T-helper 1 cell treated with Interleukin-12 subunit alpha and Interleukin-12 subunit beta and Interleukin-4 antibody, amounts not matched to agents 30 μg/mL and 1 μg/mL, for 36 hours (primary cell): Measurements from ENCODE around the gene VPS25.
"Not testable (repeated sequence)": the region's sequence is repeated elsewhere in the genome, so short reads cannot be mapped to it uniquely, and the experiment has no call there.

Experiments used
- H3K27ac Mint-ChIP-seq: one replicate; pipeline ENCODE4 v1.8.0; 2021; ENCODE audit warnings: mild to moderate bottlenecking, mixed read lengths
- H3K27me3 Mint-ChIP-seq: one replicate; pipeline ENCODE4 v1.8.0; 2021; ENCODE audit warnings: low read depth, mixed read lengths
- H3K36me3 Mint-ChIP-seq: one replicate; pipeline ENCODE4 v1.8.0; 2021; ENCODE audit warnings: low read depth, mixed read lengths
- H3K4me1 Mint-ChIP-seq: one replicate; pipeline ENCODE4 v1.8.0; 2021; ENCODE audit warnings: low read depth, mixed read lengths
- H3K4me3 Mint-ChIP-seq: one replicate; pipeline ENCODE4 v1.8.0; 2021; ENCODE audit warnings: mild to moderate bottlenecking, moderate library complexity, mixed read lengths
- H3K9me3 Mint-ChIP-seq: one replicate; pipeline ENCODE4 v1.8.0; 2021; ENCODE audit warnings: mixed read lengths

VPS25 gene

DNA sequence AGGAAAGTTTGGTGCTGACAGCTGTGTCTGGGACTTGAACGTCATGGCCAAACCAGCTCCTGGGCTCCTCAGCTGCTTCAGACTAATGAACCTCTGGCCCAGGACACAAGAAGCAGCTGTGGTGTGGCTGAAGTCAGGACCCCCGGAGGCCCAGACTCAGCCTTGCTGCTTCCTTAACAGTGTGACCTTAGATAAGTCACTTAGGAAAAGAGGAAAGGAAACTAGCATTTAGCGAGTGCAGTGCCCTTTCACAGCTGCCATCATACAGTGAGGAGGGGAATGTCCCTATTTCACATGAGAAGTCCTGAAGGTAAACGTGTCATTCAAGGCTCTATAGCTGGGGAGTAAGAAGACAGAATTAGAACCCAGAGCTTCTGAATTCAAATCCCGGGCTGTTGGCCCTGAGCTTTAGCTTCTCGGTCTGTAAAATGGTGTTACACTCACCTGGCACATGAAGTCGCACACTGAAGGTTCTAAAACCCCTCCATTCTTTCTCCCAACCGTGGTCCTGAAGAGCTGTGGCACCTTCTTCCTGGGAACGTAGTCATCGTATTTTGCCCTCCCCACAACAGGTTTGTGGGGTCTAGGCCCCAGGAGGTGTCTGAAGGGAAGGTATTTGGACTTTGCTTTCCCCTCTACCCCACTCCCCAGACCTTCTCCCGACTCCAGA lies 13.1 kb upstream of the VPS25 start:
- Mint-ChIP-seq H3K4me3 (peak overlapping the region; percentile 31), H3K36me3 (no peaks in the 10 kb centered on the region), H3K4me1 (peaks cover 3% of the 10 kb centered on the region), H3K27me3 (peaks cover 66% of the 10 kb centered on the region), H3K9me3 (no peaks in the 10 kb centered on the region), H3K27ac (no peak overlapping the region)

DNA sequence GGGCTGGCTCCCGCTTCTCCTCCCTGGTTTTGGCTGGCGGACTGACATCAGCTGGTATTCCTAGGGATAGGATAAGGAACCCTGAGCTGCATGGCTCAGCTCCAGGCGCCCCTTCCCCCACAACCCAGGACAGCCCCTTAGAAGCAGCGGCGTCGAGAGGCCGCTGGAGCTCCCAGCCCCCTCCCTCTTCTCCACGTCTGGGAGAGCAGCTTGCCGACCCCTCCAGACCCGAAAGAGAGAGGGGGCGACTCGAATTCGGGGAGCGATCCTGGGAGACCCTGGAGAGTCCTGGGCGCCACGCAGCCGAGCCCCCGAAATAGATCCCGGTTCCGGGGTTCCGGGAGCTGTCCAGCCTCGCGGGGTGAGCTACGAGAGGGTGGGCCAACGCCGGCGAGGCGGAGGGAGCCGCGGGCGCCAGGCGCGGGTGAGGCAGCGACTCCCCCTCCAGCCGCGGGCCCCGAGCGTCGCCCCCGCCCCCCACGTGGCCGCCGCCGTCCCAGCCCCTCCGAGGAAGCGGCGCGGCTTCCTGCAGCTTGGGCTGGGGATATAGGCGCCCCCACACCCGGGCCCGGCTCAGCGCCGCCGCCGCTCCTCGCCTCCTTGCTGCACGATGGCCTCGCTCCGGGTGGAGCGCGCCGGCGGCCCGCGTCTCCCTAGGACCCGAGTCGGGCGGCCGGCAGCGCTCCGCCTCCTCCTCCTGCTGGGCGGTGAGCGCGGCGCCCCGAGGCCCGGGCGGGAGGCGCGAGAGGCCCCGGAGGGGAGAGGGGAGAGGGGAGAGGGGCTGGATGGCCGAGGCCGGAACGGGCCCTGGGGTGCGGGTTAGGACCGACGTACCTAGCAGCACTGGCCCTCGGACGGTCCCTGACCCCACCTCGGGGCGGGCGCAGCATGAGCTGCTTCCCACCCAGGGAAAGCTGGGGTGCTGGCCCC lies 12.3 kb upstream of the VPS25 start, which contains the start of gene RAMP2:
Gene RAMP2, plus strand, starts transcription at position 576 of the 930 bp plus-strand sequence. Its CDS starts 35 bp downstream, at position 611.
- Mint-ChIP-seq H3K27me3 (peaks cover 67% of the 10 kb centered on the region), H3K9me3 (no peaks in the 10 kb centered on the region), H3K36me3 (no peaks in the 10 kb centered on the region), H3K27ac (no peak within 1 kb of the TSS), H3K4me1 (peaks cover 3% of the 10 kb centered on the region), H3K4me3 (peak within 1 kb of the TSS; percentile 31)

DNA sequence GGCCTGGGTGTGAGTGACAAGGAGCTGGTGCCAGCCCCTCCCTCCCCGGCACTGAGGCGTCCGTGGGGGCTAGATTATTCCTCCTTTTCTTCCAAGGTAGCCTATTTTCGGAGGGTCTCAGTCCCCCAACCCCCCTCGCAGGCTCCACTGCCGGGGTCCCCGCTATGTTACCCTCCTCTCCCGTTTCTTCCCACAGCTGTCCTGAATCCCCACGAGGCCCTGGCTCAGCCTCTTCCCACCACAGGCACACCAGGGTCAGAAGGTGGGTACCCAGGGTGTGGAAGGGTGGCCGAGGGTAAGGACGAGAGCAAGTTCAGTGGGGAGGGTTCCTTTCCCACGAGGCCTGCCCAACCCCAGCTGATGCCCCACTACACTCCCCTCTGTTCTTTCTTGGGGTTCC lies 11.6 kb upstream of the VPS25 start:
- Mint-ChIP-seq H3K36me3 (no peaks in the 10 kb centered on the region), H3K27ac (no peak overlapping the region), H3K9me3 (no peaks in the 10 kb centered on the region), H3K4me3 (no peak overlapping the region), H3K27me3 (peaks cover 63% of the 10 kb centered on the region), H3K4me1 (peaks cover 3% of the 10 kb centered on the region)

DNA sequence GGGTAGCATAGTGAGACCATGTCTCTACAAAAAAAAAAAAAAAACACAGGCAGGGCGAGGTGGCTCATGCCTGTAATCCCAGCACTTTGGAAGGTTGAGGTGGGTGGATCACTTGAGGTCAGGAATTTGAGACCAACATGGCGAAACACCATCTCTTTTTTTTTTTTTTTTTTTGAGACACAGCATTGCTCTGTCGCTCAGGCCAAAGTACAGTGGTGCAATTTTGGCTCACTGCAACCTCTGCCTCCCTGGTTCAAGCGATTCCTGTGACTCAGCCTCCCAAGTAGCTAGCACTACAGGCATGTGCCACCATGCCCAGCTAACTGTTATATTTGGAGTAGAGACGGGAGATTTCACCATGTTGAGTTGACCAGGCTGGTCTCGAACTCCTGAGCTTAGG lies 7.1 kb upstream of the VPS25 start:
- H3K4me3 Mint-ChIP-seq: no peak overlapping the region
- H3K4me1 Mint-ChIP-seq: peaks cover 3% of the 10 kb centered on the region
- peaks cover 40% of the 10 kb centered on the region for H3K27me3 Mint-ChIP-seq
- no peak overlapping the region for H3K27ac Mint-ChIP-seq
- H3K36me3 Mint-ChIP-seq: no peaks in the 10 kb centered on the region
- no peaks in the 10 kb centered on the region for H3K9me3 Mint-ChIP-seq

DNA sequence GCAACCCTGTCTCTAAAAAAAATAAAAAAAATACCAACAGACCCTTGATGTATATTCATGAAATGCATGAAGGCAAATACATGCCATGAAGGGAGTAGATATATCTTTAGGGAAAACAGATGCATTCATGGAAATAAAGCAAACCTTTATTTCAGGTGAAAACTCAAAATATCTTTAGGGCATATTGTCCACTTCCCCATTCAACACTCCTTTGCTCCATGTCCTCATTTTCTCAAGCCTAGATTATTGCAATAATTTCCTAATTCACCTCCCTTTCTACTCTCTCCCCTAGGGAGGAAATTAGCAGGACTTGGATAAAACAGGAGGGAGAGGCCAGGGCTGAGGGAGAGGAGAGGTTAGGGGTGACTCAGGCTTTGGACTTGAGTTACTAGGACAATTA lies 5.7 kb upstream of the VPS25 start:
- H3K4me3 Mint-ChIP-seq: no peak overlapping the region
- no peaks in the 10 kb centered on the region for H3K9me3 Mint-ChIP-seq
- no peak overlapping the region for H3K27ac Mint-ChIP-seq
- H3K36me3 Mint-ChIP-seq: no peaks in the 10 kb centered on the region
- peaks cover 30% of the 10 kb centered on the region for H3K27me3 Mint-ChIP-seq
- H3K4me1 Mint-ChIP-seq: peaks cover 9% of the 10 kb centered on the region

DNA sequence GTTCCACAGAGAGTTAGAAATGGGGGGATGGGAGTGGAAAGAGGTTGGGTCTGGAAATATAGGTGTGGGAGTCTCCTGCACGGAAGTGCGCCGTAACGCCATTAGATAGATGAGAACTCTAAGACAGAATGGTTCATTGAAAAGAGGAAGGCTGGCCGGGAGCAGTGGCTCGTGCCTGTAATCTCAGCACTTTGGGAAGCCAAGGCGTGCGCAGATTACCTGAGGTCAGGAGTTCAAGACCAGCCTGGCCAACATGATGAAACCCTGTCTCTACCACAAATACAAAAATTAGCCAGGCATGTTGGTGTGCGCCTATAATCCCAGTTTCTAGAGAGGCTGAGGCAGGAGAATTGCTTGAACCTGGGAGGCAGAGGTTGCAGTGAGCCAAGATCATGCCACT lies 5.2 kb upstream of the VPS25 start:
- H3K4me1 Mint-ChIP-seq: peaks cover 11% of the 10 kb centered on the region
- H3K27ac Mint-ChIP-seq, H3K9me3 Mint-ChIP-seq, H3K4me3 Mint-ChIP-seq, H3K36me3 Mint-ChIP-seq: not testable (repeated sequence)
- peaks cover 25% of the 10 kb centered on the region for H3K27me3 Mint-ChIP-seq

DNA sequence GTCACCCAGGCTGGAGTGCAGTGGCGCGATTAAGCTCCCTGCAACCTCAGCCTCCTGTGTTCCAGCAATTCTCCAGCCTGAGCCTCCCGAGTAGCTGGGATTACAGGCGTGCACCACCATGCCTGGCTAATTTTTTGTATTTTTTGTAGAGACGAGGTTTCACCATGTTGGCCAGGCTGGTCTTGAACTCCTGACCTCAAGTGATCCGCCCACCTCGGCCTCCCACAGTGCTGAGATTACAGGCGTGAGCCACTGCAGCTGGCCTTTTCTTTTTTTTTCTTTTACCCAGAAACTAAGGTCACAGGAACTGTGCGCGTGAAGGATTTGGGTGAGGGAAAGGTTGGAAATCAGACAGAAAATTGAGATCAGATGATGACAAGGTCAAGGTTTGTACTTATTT lies 3.3 kb upstream of the VPS25 start:
- not testable (repeated sequence) for H3K36me3 Mint-ChIP-seq, H3K27ac Mint-ChIP-seq, H3K4me3 Mint-ChIP-seq, H3K9me3 Mint-ChIP-seq
- H3K4me1 Mint-ChIP-seq: peaks cover 23% of the 10 kb centered on the region
- H3K27me3 Mint-ChIP-seq: peaks cover 17% of the 10 kb centered on the region

DNA sequence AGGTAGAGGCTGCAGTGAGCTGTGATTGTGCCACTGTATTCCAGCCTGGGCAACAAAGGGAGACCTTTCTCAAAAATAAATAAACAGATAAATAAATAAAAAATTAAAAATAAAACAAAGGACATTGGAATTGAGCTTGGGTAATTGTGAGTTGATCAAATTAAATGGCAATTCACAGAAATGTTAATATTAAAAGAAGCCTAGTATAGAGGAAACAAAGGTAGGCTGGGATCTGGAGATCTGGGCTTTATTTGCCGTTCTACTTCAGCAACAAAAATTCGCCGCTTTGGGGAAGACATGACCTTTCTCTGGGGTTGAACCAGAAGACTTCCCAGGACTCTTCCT lies 332 bp upstream of the VPS25 start:
- peaks cover 26% of the 10 kb centered on the region for H3K4me1 Mint-ChIP-seq

DNA sequence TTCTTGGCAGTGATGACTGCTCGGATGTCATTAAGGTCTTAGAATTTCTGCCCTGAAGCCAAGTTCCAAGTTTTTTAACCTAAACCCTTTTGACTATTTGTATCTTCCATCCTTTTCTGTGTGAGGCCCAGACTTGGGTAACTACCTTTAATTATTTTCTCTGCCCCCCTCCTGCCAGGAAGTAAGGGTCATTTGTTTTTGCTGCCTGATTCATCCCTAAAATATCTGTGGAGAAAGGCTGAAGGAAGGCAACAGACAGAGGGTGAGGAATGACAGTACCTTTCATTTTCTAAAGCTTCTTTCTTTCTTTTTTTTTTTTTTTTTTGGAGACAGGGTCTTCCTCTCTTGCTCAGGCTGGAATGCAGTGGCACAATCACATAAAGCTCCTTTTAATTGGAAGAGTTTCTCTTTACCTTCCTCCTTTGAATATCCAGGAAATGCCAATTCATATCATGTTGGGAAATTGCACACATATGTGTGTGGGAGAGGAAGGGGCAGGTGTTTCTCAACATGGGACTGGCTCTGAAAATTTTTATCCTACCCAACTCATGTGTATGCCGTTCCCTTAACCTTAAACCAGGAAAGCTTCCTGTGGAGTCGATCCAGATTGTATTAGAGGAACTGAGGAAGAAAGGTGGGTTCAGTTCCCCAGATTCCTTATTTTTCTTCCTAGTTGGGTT lies 957 bp downstream of the VPS25 start:
- Mint-ChIP-seq H3K27me3 (peaks cover 1% of the 10 kb centered on the region), H3K36me3 (peaks cover 32% of the 10 kb centered on the region), H3K27ac (peak overlapping the region; percentile 97), H3K9me3 (no peaks in the 10 kb centered on the region), H3K4me1 (peaks cover 26% of the 10 kb centered on the region), H3K4me3 (peak overlapping the region; percentile 99)

More for the DNA sequence above, 332 bp upstream of the VPS25 start:
- Mint-ChIP-seq H3K4me3 (peak overlapping the region; percentile 99), H3K27ac (peak overlapping the region; percentile 97), H3K9me3 (no peaks in the 10 kb centered on the region), H3K36me3 (peaks cover 22% of the 10 kb centered on the region), H3K27me3 (peaks cover 5% of the 10 kb centered on the region)

DNA sequence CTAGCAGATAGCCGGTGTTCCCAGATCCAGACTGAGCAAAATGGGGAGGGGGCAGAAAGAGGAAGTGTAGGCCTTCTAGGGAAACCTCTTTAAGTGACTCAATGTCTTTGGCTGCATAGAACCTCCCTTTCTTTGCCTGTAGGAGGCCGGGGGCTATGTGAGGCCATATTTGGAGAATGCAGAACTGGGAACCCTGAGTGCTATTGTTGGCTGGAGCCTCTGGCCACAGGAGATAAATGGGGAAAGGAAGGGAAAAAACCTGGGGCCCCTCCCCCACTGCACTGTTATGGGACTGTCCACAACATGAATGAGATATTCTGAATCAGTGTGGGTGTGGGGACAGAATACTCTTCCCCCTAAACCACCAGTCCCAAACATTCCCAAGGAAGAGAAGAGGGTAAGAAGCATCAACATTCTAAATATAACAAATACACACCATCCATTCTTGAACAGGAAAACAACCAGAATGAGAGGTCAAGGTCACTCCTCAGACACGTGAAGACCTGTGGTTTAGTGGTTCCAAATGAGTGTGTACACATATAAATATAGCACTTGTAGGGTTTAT lies 2.4 kb downstream of the VPS25 start:
- peaks cover 39% of the 10 kb centered on the region for H3K36me3 Mint-ChIP-seq

DNA sequence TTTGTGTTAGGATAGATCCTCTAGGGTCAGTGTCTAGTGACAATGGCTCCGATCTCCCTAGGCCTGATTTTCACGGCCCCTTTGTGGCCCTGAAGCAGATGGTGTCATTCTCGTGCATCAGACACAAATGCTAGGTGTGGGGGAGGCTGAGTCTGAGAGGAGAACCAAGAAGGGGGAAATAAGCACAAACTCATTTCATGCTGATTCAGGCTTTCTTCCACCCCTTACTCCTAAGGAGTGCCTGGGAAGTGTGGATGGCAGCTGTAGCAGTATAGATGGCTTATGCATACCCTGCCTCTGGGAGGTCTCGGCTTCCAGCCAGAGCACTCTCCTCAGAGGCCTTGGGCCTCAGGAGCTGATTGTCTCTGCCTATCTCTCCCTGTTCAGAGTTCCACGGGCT lies 5.3 kb downstream of the VPS25 start:
- no peaks in the 10 kb centered on the region for H3K9me3 Mint-ChIP-seq
- no peak overlapping the region for H3K27ac Mint-ChIP-seq
- peaks cover 41% of the 10 kb centered on the region for H3K36me3 Mint-ChIP-seq
- no peak overlapping the region for H3K4me3 Mint-ChIP-seq
- H3K27me3 Mint-ChIP-seq: peaks cover 37% of the 10 kb centered on the region
- peaks cover 22% of the 10 kb centered on the region for H3K4me1 Mint-ChIP-seq

More for the DNA sequence above, 2.4 kb downstream of the VPS25 start:
- no peaks in the 10 kb centered on the region for H3K9me3 Mint-ChIP-seq
- H3K27me3 Mint-ChIP-seq: peaks cover 11% of the 10 kb centered on the region
- no peak overlapping the region for H3K27ac Mint-ChIP-seq
- no peak overlapping the region for H3K4me3 Mint-ChIP-seq
- H3K4me1 Mint-ChIP-seq: peaks cover 26% of the 10 kb centered on the region

DNA sequence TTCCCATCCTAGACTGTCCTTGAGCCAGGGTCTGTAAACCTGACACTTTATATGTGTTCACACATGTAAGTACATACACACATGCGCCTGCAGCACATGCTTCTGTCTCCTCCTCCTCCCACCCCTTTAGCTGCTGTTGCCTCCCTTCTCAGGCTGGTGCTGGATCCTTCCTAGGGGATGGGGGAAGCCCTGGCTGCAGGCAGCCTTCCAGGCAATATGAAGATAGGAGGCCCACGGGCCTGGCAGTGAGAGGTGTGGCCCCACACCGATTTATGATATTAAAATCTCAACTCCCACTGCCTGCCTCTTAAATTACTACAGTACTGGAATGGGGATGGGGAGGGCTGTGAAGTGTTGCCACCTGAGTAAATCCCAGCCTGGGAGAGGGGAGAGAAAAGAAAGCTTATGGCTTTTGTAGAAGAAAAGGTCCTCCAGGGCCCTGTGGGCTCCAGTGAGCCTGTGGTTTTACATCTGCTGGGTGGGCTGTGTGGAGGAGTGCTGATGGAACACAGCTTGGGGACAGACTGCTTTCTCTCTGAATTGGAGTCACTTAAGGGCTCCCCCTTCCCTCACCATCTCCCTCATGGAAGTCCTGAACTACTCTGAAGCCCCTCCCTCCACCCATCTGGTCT lies 6.2 kb downstream of the VPS25 start:
- Mint-ChIP-seq H3K36me3 (peaks cover 37% of the 10 kb centered on the region), H3K27me3 (peaks cover 45% of the 10 kb centered on the region), H3K4me1 (peaks cover 15% of the 10 kb centered on the region), H3K9me3 (no peaks in the 10 kb centered on the region), H3K27ac (no peak overlapping the region), H3K4me3 (no peak overlapping the region)

DNA sequence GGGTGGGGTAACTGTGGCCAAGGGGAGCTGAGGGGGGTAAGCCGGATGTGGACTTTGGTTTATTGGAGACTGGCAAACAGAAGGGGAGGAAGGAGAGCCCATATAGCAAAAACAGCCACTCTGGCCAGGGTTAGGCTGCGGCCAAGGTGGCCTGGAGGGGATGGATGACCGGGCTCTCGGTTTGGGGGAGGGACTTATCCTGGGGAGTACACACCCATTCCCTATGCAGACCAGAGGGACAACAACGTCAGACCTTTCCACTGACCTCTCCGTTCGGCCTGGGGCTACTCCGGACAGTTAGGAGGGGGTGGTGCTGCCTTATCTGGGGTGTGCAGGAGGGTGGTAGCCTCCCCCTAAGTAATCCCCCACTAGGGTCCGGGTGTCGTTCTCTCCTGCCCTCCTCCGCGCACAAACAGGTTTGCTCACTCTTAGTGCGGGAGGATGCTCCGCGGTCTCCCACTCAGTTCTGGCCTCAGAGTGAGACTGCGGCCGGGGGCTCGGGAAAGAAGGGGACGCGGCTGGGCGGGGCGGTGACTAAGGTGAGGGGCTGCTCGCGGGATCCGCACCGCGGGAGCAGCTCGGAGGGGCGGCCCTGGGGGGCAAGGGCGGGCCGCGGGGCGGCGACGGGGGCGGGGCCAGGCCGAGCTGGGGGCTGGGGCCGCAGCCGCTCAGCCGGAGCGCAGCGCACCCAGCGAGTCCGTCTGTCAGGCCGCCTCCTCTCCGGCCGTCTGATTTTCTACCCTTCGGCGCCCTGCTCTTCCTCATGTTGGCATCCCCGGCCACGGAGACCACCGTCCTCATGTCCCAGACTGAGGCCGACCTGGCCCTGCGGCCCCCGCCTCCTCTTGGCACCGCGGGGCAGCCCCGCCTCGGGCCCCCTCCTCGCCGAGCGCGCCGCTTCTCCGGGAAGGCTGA lies 6.9 kb downstream of the VPS25 start, which contains the start of gene WNK4:
Gene WNK4, plus strand, starts transcription at position 675 of the 915 bp plus-strand sequence. Its CDS starts 89 bp downstream, at position 764.
- no peak within 1 kb of the TSS for H3K4me3 Mint-ChIP-seq
- peaks cover 52% of the 10 kb centered on the region for H3K27me3 Mint-ChIP-seq
- no peak within 1 kb of the TSS for H3K27ac Mint-ChIP-seq
- peaks cover 37% of the 10 kb centered on the region for H3K36me3 Mint-ChIP-seq
- H3K4me1 Mint-ChIP-seq: peaks cover 12% of the 10 kb centered on the region
- no peaks in the 10 kb centered on the region for H3K9me3 Mint-ChIP-seq
